ENCODE results near the gene PRR7.

The PRR7 gene

GRCh38 chr5:177486256-177486655 is 39.6 kb downstream of the PRR7 start:
- DNase-seq = no peak

DNA sequence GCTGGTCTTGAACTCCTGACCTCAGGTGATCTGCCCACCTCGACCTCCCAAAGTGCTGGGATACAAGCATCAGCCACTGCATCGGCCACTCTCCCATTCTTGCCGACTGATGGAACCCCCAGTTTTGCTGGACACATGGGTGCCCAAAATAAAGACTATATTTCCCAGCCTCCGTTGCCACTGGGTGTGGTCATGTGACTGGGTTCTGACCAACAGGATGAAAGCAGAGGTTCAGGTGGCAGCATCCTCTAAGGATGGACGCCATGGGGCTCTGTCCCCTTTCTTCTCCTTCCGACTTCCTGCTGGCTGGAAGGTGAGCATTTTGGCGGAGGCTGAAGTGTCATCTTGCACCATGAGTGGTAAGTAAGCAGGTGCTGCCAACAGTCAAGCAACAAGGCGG is 40.5 kb downstream of the PRR7 start:
- no peak for DNase-seq

GRCh38 chr5:177487975-177488374 is 41.4 kb downstream of the PRR7 start:
- DNase-seq = no peak

GRCh38 chr5:177489119-177489716 is 42.6 kb downstream of the PRR7 start:
- no peak for DNase-seq

- no peak for DNase-seq
These were observed 43.8 kb downstream of the PRR7 start for GRCh38 chr5:177490311-177490991.

- no peak for DNase-seq
These were observed 44.4 kb downstream of the PRR7 start for GRCh38 chr5:177490992-177491391.

DNA sequence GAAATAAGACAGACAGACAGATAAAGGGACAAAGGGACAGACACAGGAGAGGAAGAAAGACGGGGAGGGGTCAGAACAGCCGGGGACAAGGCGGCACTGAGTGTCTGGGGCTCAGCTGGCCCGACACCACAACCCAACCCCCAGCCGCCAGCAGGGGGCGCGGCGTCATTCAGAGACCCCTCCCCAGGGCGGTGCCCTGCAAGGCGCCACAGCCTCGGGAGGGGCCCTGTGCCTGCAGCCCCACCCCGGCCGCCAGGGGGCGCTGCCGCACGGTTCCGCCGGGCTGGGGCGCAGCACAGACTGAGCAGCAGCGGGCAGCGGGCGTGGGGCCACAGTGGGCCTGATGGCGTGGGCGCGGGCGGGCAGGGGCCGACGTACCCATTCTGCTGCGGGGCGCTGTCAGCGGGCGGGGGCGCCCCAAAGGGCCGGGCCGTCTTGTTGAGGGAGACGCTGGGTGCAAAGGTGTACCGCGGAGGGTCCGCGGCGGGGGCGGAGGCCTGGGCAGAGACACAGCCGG is 44.9 kb downstream of the PRR7 start:
- peak; percentile 62 for DNase-seq

GRCh38 chr5:177491983-177492746 is 45.6 kb downstream of the PRR7 start:
- no peak for DNase-seq

- DNase-seq = no peak
These were observed 46.2 kb downstream of the PRR7 start for GRCh38 chr5:177492841-177493240.

GRCh38 chr5:177493795-177494345 is 47.3 kb downstream of the PRR7 start:
- DNase-seq = no peak

GRCh38 chr5:177494346-177495195 is 48.0 kb downstream of the PRR7 start:
- DNase-seq = no peak

- DNase-seq = no peak
These were observed 48.8 kb downstream of the PRR7 start for GRCh38 chr5:177495243-177496060.

DNA sequence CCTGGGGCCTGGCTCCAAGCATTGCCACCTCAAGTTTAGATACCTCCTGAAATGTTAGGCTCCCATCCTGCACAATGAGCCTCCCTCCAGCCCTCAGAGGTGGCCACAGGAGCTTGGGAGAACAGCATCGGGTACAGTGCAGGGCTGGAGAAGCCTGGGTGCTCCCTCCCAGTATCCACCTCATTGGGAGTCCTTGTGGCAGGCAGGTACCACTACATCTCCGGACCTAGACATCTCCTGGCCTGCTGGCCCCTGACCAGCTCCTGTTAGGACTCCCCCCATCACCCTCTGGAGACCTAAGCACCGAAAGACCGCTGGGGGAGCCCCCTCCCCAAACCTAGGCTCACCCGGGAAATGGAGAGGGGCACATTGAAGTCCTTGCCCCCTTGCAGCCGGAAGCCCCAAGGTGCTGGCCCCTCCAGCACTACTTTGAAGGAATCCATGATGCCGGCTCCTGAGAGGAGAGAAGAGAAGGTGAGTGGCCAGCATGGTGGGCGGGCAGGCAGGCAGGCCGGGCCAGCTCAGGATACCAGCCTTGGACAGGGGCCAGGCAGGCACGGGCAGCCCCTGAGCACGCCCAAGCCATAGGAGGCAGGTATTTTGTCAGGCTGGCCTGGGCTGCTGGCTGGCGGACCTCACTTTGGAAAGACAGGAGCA is 49.6 kb downstream of the PRR7 start:
- no peak for DNase-seq

GRCh38 chr5:177496727-177497291 is 50.2 kb downstream of the PRR7 start:
- DNase-seq = no peak

GRCh38 chr5:177497292-177498012 is 50.8 kb downstream of the PRR7 start, which contains the start of gene PDLIM7:
Gene PDLIM7 (minus strand): TSS chr5:177497604. CDS start chr5:177496512, 1,092 bp downstream.
- peak; percentile 97 for DNase-seq

DNA sequence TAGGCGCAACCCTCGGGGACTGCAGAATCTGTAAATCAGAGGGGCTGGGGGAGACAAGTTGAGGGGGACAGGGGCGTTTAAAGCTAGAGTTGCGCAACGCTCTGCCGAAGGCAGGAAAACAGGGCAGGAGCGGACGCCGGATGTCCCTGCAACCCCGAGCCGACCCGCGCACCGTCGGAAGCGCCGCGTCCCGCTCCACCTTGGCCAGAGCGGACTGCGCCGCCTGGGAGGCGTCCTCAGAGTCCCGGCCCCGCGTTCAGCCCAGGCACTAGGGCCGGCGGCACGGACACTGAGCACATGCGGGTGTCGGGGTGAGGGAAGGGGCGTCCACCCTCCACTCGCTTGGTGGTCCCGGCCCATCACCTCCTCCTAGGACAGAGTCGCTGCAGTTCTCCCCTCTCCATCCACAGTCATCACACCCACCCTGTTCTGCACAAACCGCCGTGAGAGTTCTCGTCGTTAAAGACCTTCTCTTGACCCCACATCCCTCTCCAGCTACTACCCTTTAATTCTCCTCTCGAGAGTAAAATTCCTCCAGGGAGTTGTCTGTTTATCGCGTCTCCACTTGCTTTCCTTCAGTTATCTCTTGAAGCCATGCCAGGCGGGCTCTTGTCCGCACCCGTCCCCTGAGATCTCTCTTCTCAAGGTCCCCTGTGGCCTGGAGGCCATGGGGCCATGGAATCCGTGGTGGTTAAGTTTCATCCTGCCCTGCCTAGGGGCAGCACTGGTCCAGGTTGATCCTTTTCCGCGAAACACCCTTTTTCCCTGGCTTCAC is 51.6 kb downstream of the PRR7 start:
- DNase-seq = peak; percentile 55

- DNase-seq = no peak
These were observed 53.2 kb downstream of the PRR7 start for GRCh38 chr5:177499842-177500241.

DNA sequence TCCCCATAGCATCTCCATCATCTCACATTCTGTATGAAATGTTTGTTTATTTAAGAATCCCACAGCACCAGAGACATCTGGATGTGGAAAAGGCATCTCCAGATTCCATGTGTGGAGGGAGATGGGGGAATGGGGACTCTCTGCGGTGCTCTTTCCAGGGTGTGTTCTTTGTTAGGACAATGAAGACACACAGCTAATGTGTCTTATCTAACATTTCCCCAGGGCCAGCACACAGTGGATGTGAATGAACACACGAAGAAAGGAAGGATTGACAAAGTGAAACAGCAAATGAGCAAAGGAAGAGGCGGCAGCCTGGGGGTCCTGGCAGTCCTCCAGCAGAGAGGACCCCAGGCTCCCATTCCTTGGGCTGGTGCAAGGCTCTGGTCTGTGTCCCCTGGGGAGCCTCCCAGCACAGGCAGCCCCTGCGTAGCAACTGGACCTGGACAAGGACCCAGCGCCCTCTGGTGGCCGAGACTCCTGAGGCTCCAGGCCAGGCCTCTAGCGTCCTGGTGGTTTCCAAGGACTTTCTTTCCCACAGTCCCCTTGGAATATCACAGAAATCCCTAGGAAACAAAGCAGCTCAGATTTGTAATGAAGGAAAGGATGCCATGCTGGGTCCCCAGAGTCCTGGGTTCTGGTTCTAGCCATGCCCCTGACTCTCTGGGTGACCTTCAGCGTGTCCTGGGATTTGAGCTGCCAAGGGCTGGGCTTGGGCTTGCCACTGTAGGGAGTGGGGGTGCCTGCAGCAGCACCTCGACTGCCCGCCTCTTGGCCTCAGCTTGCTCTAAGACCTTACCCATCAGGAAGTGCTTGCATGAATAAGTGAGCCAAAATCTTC is 54.3 kb downstream of the PRR7 start:
- peak; percentile 88 for DNase-seq
